Caco-2 (cell line): Measurements from ENCODE around the gene TFPI. TPM values are rescaled to one million over a fixed set of nuclear protein-coding genes. Genes with fewer than 3 reads are reported as not detected.
"Not testable (repeated sequence)": the region's sequence is repeated elsewhere in the genome, so short reads cannot be mapped to it uniquely, and the experiment has no call there.

Experiments
- BruUV-seq: library from RNA; stranded (reverse); fragments of 400-500 nt; replicated peaks from 2 replicates; lab custom pipeline; 2021; lab: Mats Ljungman, UMichigan
- CTCF ChIA-PET: fragments of 300-600 bp; sonication (Branson Sonifier 250); formaldehyde crosslinking; loops from one replicate; lab custom pipeline; 2022; ENCODE audit warnings: antibody characterized with exemption; lab: Charles Lee
- POLR2A ChIA-PET: fragments of 300-600 bp; sonication (Branson Sonifier 250); formaldehyde crosslinking; loops from one replicate; lab custom pipeline; 2022; ENCODE audit warnings: antibody characterized with exemption; lab: Charles Lee
- DNase-seq, 2 experiments: peaks; one replicate each; pipeline versions ENCODE4 v3.0.0 to v3.0.0-alpha.2; 2020 to 2022
- H3K27me3 ChIP-seq: replicated peaks from 2 replicates; pipeline ENCODE4 v1.6.0; 2011; ENCODE audit warnings: low read length; ENCODE audit not compliant: control insufficient read depth, insufficient read depth
- H3K36me3 ChIP-seq: 2 replicates; pipeline ENCODE4 v1.5.1; 2011; ENCODE audit warnings: low read length; ENCODE audit not compliant: control insufficient read depth, insufficient read depth
- H3K4me1 ChIP-seq: fragments of 250-450 bp; sonication (Bioruptor Pico); 2 replicates; pipeline ENCODE4 v1.5.1; 2020; ENCODE audit warnings: mild to moderate bottlenecking
- H3K4me3 ChIP-seq: 2 replicates; pipeline ENCODE4 v1.5.1; 2011; ENCODE audit warnings: low read depth, mild to moderate bottlenecking, control low read depth, low read length
- H3K9me3 ChIP-seq: fragments of 250-450 bp; sonication (Bioruptor Pico); 2 replicates; pipeline ENCODE4 v1.5.1; 2020; ENCODE audit warnings: mild to moderate bottlenecking, moderate library complexity
- H3K27ac Mint-ChIP-seq: one replicate; pipeline ENCODE4 v1.8.0; 2022; ENCODE audit warnings: mixed read lengths; ENCODE audit not compliant: unreplicated experiment
- H3K27me3 Mint-ChIP-seq: one replicate; pipeline ENCODE4 v1.8.0; 2022; ENCODE audit warnings: mixed read lengths; ENCODE audit not compliant: insufficient read depth, unreplicated experiment
- H3K36me3 Mint-ChIP-seq: one replicate; pipeline ENCODE4 v1.8.0; 2022; ENCODE audit warnings: mild to moderate bottlenecking, mixed read lengths; ENCODE audit not compliant: insufficient read depth, unreplicated experiment
- H3K4me1 Mint-ChIP-seq: one replicate; pipeline ENCODE4 v1.8.0; 2022; ENCODE audit warnings: low read depth, mixed read lengths; ENCODE audit not compliant: unreplicated experiment
- H3K4me3 Mint-ChIP-seq: one replicate; pipeline ENCODE4 v1.8.0; 2022; ENCODE audit warnings: mild to moderate bottlenecking, moderate library complexity, mixed read lengths; ENCODE audit not compliant: unreplicated experiment
- H3K9me3 Mint-ChIP-seq: one replicate; pipeline ENCODE4 v1.8.0; 2022; ENCODE audit warnings: mixed read lengths; ENCODE audit not compliant: unreplicated experiment
- intact Hi-C: fragments of 100-400 bp; cut with micrococcal nuclease; formaldehyde crosslinking; loops from one replicate; pipeline ENCODE4 v1.10.0; 2022; ENCODE audit not compliant: unreplicated experiment
- total RNA-seq: library from RNA; stranded (reverse); gene quantifications from 2 replicates; pipeline ENCODE4 v1.2.3, GENCODE V29; 2022
- TF ChIP-seq, protein P1 (sequence below), 2 experiments: fragments of 200-600 bp in 1 of 2; IDR thresholded peaks; 1 replicate in 1 of 2; 2 replicates in 1 of 2; pipeline versions ENCODE4 v1.5.1 to v1.8.0; 2011 to 2022; ENCODE audit warnings: antibody characterized with exemption in 1 of 2, control low read depth in 1 of 2, inconsistent platforms in 1 of 2, low read depth in 1 of 2, low read length in 1 of 2, mild to moderate bottlenecking in 1 of 2, moderate library complexity in 1 of 2; ENCODE audit not compliant: insufficient read depth in 1 of 2, severe bottlenecking in 1 of 2, unreplicated experiment in 1 of 2

Gene TFPI
- total RNA-seq, 1 experiment from 2014 or later, result 31.0 TPM

DNA sequence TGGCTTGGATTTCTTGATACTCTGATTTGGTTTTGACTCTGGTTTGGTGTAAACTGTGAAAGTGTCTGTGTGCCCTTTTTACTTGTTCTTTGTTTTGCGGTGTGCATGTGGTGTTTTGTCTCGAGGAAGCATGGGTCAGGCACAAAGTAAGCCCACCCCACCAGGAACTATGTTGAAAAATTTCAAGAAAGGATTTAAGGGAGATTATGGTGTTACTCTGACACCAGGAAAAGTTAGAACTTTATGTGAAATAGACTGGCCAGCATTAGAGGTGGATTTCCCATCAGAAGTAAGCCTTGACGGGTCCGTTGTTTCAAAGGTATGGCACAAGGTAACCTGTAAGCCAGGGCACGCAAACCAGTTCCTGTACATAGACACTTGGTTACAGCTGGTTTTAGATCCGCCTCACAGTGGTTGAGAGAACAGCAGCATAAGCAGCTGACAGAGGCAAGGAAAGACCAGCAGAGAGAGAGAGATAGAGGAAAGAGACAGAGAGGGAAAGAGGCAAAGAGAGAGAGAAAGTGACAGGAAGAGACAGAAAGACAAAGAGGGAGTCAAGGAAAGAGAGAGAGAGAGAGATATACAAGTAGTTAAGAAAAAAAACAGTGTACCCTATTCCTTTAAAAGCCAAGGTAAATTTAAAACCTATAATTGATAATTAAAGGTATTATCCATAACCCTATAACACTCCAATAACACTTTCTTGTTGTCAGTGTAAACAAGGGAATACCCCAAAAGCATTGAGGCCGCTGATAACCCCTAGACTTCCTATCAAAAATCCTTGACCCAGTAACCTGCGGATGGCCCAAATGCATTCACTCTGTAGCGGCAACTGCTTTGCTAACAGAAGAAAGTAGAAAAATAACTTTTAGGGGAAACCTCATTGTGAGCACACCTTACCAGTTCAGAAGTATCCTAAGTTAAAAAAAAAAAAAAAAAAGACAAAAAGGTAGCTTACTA lies 42.6 kb downstream of the TFPI start:
- intact Hi-C loops, result loop anchor here (2.0 kb wide), 1 partner anchor 39 kb away; no protein-coding TSS in a partner anchor
- Mint-ChIP-seq H3K4me3 (peak overlapping the region; percentile 23), H3K27me3 (no peaks in the 10 kb centered on the region), H3K4me1 (peaks cover 42% of the 10 kb centered on the region), H3K27ac (peak overlapping the region; percentile 56), H3K36me3 (peaks cover 5% of the 10 kb centered on the region), H3K9me3 (no peaks in the 10 kb centered on the region)
- TF ChIP-seq, protein P1, sequence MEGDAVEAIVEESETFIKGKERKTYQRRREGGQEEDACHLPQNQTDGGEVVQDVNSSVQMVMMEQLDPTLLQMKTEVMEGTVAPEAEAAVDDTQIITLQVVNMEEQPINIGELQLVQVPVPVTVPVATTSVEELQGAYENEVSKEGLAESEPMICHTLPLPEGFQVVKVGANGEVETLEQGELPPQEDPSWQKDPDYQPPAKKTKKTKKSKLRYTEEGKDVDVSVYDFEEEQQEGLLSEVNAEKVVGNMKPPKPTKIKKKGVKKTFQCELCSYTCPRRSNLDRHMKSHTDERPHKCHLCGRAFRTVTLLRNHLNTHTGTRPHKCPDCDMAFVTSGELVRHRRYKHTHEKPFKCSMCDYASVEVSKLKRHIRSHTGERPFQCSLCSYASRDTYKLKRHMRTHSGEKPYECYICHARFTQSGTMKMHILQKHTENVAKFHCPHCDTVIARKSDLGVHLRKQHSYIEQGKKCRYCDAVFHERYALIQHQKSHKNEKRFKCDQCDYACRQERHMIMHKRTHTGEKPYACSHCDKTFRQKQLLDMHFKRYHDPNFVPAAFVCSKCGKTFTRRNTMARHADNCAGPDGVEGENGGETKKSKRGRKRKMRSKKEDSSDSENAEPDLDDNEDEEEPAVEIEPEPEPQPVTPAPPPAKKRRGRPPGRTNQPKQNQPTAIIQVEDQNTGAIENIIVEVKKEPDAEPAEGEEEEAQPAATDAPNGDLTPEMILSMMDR (IDR thresholded peaks at IDR 0.05; ENCODE audit: insufficient read depth in 1 of 2, low read depth in 1 of 2, low read length in 1 of 2, severe bottlenecking in 1 of 2, unreplicated experiment in 1 of 2), result no peak
- no peaks in the 10 kb centered on the region for H3K27me3 ChIP-seq
- no peaks in the 10 kb centered on the region for H3K36me3 ChIP-seq
- peaks cover 32% of the 10 kb centered on the region for H3K4me1 ChIP-seq
- no TSS peak for BruUV-seq
- no peak overlapping the region for H3K4me3 ChIP-seq
- ChIA-PET POLR2A (no interaction called here), CTCF (no interaction called here)
- H3K9me3 ChIP-seq, result no peaks in the 10 kb centered on the region; the same call in none of the 2 replicates
- DNase-seq, result no peak

DNA sequence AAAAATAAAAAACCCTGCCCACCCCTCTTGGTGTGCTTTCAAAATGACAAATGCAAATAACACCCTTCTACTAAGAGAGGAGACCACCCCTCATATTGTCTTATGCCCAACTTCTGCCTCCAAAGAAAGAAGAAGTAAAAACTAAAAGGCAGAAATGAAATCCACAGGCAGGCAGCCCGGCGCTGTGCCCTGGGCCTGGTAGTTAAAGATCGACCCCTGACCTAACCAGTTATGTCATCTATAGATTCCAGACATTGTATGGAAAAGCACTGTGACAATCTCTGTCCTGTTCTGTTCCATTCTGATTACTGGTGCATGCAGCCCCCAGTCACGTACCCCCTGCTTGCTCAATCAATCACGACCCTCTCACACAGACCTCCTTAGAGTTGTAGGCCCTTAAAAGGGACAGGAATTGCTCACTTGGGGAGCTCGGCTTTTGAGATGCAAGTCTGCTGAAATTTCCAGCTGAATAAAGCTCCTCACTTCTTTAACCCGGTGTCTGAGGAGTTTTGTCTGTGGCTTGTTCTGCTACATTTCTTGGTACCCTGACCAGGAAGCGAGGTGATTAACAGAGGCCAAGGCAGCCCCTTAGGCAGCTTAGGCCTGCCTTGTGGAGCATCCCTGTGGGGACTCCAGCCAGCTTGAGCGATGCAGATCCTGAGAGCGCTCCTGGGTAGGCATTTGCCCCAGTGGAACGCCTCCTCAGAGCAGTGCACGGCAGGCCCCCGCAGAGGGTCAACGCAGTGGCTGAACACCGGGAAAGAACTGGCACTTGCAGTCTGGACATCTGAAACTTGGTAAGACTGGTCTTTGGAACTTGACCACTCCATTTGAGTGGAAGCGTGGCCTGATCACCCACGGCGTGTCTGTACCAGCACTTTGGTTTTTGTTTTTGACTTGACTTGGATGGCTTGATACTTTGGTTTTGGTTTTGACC lies 43.5 kb downstream of the TFPI start:
- H3K4me3 ChIP-seq, H3K36me3 Mint-ChIP-seq, DNase-seq, POLR2A ChIA-PET, H3K9me3 ChIP-seq, H3K27me3 ChIP-seq, H3K36me3 ChIP-seq, H3K9me3 Mint-ChIP-seq, BruUV-seq, H3K27me3 Mint-ChIP-seq: not testable (repeated sequence)
- intact Hi-C loops, result loop anchor here (2.0 kb wide), 1 partner anchor 40 kb away; no protein-coding TSS in a partner anchor
- H3K4me1 Mint-ChIP-seq, result peaks cover 42% of the 10 kb centered on the region
- peak overlapping the region; percentile 56 for H3K27ac Mint-ChIP-seq
- CTCF ChIA-PET, result interaction anchor here (2.0 kb wide), 1 partner anchor 11 kb away, joined by 7 read pairs; no protein-coding TSS in a partner anchor
- H3K4me1 ChIP-seq, result peaks cover 32% of the 10 kb centered on the region
- H3K4me3 Mint-ChIP-seq, result peak overlapping the region; percentile 45

DNA sequence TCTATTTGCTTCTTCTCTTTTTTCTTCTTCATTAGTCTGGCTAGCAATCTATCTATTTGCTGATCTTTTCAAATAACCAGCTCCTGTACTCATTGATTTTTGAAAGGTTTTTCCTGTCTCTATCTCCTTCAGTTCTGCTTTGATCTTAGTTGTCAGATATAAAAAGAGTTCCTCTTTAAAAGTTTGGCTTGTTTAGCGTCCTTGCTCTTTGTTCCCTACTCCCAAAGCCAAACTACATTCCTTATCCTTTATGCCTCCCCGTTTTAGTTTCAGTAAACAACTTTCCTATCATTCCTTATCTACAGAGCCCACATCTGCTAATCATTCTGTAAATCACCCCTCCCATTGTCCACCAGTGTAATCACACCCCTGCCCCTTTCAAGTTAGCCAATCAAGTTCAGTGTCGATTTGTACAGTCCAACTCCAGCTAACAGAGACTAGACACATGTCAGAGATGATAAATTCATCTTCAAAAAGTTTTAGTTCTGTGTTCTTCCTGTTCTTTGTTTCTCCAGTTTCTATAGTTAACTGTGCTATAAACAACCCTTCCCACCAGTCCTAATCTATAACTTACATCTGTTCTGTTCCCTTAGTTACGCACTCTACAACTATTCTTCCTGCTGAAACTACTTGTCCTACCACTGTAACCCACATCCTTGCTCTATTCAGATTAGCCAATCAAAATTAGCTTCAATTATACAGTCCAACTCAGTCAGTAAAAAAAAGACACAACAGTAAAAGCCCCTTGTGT lies 44.4 kb downstream of the TFPI start:
- H3K36me3 ChIP-seq, result no peaks in the 10 kb centered on the region
- Mint-ChIP-seq H3K4me3 (peak overlapping the region; percentile 45), H3K4me1 (peaks cover 42% of the 10 kb centered on the region), H3K9me3 (no peaks in the 10 kb centered on the region), H3K27ac (peak overlapping the region; percentile 56), H3K27me3 (no peaks in the 10 kb centered on the region), H3K36me3 (peaks cover 5% of the 10 kb centered on the region)
- TF ChIP-seq, protein P1 (IDR thresholded peaks at IDR 0.05; ENCODE audit: insufficient read depth in 1 of 2, low read depth in 1 of 2, low read length in 1 of 2, severe bottlenecking in 1 of 2, unreplicated experiment in 1 of 2), result no peak
- peak; percentile 65 to 69 for DNase-seq
- ChIA-PET CTCF (interaction anchor here (2.0 kb wide), 1 partner anchor 10 kb away, joined by 7 read pairs; no protein-coding TSS in a partner anchor), POLR2A (no interaction called here)
- H3K9me3 ChIP-seq, result no peaks in the 10 kb centered on the region; the same call in none of the 2 replicates
- H3K4me3 ChIP-seq, result no peak overlapping the region
- H3K27me3 ChIP-seq, result no peaks in the 10 kb centered on the region
- intact Hi-C loops, result loop anchor here (2.0 kb wide), 2 partner anchors 41 to 71 kb away; no protein-coding TSS in a partner anchor
- peaks cover 32% of the 10 kb centered on the region for H3K4me1 ChIP-seq
- BruUV-seq, result no TSS peak
